HUDEP-2 (cell line): Measurements from ENCODE around the gene SEMA4C.

ENCODE experiments used
- DNase-seq, 76 experiments: peaks; one replicate each; lab custom pipeline; 2025; ENCODE audit not compliant: unreplicated experiment in 76 of 76; lab: John Stamatoyannopoulos, UW

The SEMA4C gene

GRCh38 chr2:96826546-96827278 is 43.2 kb downstream of the SEMA4C start:
- no peak for DNase-seq

- no peak for DNase-seq
These were observed 44.8 kb downstream of the SEMA4C start for GRCh38 chr2:96825057-96825456.

- no peak for DNase-seq
These were observed 45.6 kb downstream of the SEMA4C start for GRCh38 chr2:96824079-96824870.

- DNase-seq: no peak
These were observed 46.7 kb downstream of the SEMA4C start for GRCh38 chr2:96823198-96823597.

GRCh38 chr2:96822786-96823185 is 47.1 kb downstream of the SEMA4C start:
- DNase-seq: no peak

GRCh38 chr2:96821113-96821675 is 48.7 kb downstream of the SEMA4C start:
- no peak for DNase-seq

GRCh38 chr2:96819876-96820511 is 49.9 kb downstream of the SEMA4C start:
- no peak for DNase-seq

- DNase-seq: peak in 65 of 76 experiments; percentile 5 to 81 (median 50)
These were observed 50.6 kb downstream of the SEMA4C start for GRCh38 chr2:96819128-96819875.

GRCh38 chr2:96817882-96818281 is 52.0 kb downstream of the SEMA4C start:
- no peak for DNase-seq

- DNase-seq: peak in 1 of 76 experiments; percentile 40
These were observed 52.8 kb downstream of the SEMA4C start for GRCh38 chr2:96816836-96817702.

- DNase-seq: peak in 75 of 76 experiments; percentile 30 to 96 (median 87)
These were observed 53.6 kb downstream of the SEMA4C start, which contains the start of gene CNNM3 for GRCh38 chr2:96816127-96816835. TSS of gene CNNM3 (plus strand) at chr2:96816268. CDS start at chr2:96816278, 10 bp downstream.

- peak in 2 of 76 experiments; percentile 14 to 24 for DNase-seq
These were observed 54.4 kb downstream of the SEMA4C start for GRCh38 chr2:96815326-96816126.

GRCh38 chr2:96813656-96814055 is 56.2 kb downstream of the SEMA4C start:
- DNase-seq: no peak

GRCh38 chr2:96811917-96812316 is 58.0 kb downstream of the SEMA4C start:
- no peak for DNase-seq

GRCh38 chr2:96810783-96811192 is 59.1 kb downstream of the SEMA4C start:
- DNase-seq: no peak

- peak in 44 of 76 experiments; percentile 4 to 60 (median 26) for DNase-seq
These were observed 59.7 kb downstream of the SEMA4C start for GRCh38 chr2:96809951-96810782.
